ENCODE measurements around the gene MORN3.

- TF ChIP-seq CTCF (IDR thresholded peaks at IDR 0.05) = no peak
- TF ChIP-seq POLR2A (IDR thresholded peaks at IDR 0.05) = no peak
- no peak for TF ChIP-seq EP300 (IDR thresholded peaks at IDR 0.05)
- no peak for TF ChIP-seq POLR2AphosphoS5 (IDR thresholded peaks at IDR 0.05)
These were observed 36.1 kb upstream of the MORN3 start for GRCh38 chr12:121705514-121705913.
